Stimulated activated CD8-positive, alpha-beta memory T cell treated with anti-CD3 and anti-CD28 coated beads, Interleukin-4, amount 100 ng/mL, for 24 hours (primary cell): ENCODE measurements around the gene NLRC3.
"Not testable (repeated sequence)": the region's sequence is repeated elsewhere in the genome, so short reads cannot be mapped to it uniquely, and the experiment has no call there.

Experiments used
- DNase-seq: peaks from one replicate; pipeline ENCODE4 v3.0.0-alpha.2; 2020; ENCODE audit warnings: low read depth

NLRC3 gene, protein sequence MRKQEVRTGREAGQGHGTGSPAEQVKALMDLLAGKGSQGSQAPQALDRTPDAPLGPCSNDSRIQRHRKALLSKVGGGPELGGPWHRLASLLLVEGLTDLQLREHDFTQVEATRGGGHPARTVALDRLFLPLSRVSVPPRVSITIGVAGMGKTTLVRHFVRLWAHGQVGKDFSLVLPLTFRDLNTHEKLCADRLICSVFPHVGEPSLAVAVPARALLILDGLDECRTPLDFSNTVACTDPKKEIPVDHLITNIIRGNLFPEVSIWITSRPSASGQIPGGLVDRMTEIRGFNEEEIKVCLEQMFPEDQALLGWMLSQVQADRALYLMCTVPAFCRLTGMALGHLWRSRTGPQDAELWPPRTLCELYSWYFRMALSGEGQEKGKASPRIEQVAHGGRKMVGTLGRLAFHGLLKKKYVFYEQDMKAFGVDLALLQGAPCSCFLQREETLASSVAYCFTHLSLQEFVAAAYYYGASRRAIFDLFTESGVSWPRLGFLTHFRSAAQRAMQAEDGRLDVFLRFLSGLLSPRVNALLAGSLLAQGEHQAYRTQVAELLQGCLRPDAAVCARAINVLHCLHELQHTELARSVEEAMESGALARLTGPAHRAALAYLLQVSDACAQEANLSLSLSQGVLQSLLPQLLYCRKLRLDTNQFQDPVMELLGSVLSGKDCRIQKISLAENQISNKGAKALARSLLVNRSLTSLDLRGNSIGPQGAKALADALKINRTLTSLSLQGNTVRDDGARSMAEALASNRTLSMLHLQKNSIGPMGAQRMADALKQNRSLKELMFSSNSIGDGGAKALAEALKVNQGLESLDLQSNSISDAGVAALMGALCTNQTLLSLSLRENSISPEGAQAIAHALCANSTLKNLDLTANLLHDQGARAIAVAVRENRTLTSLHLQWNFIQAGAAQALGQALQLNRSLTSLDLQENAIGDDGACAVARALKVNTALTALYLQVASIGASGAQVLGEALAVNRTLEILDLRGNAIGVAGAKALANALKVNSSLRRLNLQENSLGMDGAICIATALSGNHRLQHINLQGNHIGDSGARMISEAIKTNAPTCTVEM

DNA sequence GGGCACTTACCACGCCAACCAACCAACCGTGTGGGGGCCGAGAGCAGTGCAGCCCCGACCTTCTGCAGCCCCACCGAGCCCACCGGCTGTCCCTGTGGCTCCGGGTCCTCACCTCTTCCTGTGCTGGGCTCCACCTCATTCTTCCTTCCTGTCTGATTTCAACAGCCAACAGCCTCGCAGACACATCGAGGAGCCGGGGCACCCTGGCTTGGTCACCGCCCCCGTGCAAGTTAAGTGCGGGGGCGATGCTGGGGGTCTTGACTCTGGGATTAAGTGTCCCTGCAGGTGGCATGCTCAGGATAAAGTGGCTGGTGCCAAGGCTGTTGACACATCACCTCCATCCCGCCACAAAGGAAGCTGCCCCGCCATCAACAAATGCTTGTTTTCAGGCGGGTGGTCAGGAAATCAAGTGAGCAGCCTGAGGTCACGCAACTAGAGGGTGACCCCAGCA lies at the start of gene NLRC3:
Gene NLRC3, minus strand, starts transcription at position 102 of the 451 bp plus-strand sequence. CDS start 12,367 bp downstream, outside the sequence.
- DNase-seq = peak; percentile 24

DNA sequence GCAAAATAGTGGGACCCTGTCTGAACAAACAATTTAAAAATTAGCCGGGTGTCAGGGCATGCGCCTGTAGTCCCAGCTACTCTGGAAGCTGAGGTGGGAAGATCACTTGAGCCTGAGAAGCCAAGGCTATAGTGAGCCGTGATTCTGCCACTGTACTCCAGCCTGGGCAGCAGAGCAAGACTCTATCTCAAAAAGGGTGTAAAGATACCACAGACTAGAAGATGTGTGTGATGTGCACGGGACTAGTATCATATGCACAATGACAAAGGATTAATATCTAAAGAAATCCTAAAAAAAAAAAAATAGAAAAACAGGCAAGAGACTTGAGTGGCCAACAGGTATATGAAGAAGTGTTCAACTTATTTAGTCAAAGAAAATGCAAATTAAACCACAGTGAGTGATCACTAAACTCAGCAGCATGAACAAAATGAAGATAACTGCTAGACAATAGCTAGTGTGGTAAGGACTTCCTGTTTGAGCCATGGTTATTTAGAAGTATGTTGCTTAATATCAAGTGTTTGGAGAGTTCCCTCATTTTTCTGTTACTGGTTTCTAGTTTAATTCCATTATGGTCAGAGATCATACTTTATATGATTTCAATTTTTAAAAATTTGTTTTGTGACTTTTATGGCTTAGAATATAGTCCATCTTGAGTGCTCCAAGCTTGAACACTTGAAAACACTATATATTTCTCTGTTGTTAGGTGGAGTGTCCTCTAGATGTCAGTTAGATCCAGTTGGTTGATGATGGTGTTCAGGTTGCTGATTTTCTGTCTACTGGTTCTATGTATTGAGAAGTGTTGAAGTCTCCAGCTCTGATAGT lies 48.9 kb upstream of the NLRC3 start:
- no peak for DNase-seq

DNA sequence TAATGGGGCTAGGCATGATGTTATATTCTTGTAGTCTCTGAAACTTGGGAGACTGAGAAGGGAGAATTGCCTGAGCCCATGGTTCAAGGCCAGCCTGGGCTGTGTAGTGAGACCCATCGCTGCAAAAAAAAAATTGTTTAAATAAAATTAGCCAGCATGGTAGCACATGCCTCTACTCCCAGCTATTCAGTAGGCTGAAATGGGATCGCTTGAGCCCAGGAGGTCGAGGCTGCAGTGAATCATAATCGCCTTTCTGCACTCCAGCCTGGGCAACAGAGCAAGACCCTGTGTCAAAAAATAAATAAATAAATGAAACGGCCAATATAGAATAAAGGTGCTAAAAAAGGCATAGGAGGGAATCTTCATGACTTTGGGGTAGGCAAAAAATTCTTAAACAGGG lies 48.1 kb upstream of the NLRC3 start:
- no peak for DNase-seq

DNA sequence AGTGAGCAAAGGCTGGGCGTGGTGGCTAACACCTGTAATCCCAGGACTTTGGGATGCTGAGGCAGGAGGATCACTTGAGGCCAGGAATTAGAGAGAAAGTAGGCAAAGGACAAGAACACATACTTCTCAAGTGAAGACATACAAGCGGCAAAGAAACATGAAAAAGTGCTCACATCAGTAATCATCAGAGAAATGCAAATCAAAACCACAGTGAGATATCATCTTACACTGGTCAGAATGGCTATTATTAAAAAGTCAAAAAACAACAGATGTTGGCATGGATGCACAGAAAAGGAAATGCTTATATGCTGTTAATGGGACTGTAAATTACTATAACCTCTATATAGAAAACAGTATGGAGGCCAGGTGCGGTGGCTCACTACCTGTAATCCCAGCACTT lies 46.4 kb upstream of the NLRC3 start:
- DNase-seq = no peak

DNA sequence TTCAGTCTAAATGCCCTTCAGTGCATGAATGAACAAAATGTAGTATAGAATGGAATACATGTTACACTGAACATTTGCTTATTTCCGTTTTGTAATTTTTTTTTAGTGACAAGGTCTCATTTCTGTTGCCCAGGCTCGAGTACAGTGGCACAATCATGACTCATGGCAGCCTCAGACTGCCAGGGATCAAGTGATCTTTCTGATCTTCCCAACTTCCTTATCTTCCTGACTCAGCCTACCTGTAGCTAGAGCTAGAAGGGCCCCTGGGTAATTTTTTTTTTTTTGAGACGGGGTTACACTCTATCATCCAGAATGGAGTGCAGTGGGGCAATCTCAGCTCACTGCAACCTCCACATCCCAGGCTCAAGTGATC lies 41.6 kb upstream of the NLRC3 start:
- DNase-seq = no peak

DNA sequence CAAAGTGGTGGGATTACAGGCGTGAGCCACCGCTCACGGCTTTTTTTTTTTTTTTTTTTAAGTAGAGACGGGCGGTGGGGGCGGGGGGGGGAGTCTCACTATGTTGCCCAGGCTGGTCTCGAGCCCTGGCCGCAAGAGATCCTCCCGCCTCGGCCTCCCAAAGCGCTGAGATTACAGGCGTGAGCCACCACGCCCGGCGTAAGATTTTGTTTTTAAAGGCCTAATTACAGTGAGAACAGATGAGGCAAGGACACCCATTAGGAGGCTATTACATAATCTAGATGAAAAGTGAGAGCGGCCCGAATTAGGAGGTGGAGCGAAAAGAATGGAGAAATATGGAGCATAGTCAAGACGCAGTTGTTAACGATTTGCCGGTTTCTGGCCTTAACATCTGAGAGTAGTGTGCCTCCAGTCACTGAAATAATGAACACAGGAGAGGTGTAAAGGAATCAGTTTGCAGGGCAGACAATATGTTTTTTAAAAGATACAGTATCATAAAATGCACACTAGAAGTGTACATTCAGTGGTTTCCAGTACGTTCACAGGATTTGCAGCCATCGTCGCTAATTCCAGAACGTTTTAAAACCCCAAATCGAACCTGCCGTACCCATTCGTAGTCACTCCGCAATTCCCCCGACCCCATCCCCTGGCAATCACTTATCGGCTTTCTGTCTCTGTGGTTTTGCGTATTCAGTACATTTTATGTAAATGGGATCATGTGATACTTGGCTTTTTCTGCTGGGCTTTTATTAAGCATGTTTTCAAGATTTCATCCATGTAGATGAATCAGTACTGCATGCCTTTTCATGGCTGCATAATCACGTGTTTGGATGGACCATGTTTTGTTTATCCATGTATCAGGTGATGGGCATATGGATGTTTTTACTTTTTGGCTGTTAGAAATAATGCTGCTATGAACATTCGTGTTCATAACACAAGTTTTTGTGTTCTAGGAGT lies 35.6 kb upstream of the NLRC3 start:
- no peak for DNase-seq

DNA sequence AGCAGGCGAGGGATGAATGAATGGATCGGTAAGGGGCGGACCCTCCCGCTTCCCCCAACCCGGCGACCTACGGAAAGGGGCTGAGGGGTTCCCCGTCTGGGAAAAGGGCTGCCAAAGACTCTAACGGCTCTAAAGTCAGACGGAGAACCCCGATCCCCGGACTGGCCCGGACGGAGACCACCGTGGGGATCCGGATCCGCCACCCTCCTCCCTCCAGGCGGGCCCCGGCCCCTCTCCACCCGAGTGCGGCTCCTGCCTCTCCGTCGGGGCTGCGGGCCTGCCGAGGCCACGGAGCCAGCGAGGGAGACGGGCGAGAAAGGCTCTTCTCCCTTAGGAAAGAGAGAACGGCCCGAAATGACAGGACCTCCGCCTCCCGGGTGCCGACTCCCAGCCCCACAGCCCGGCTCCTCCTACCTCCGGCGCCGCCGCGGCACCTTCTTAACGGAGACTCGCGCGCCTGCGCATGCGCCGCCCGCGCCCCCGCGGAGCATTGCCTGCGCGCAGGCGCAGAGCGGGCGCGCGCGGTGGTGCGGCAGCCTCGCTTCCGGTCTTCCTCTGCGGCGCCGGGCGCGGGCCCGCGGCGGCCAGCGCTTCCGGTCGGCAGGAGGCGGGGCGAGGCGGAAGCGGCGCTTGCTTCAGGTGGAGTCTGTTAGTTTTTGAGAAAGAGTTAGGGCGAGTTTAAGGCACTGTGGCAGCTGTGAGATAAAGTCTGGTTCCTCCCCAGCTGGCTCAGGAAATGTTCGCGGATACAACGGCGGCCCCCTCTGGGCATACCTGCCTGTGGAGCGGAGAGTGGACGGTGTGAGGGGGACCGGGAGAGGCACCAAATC lies 34.2 kb upstream of the NLRC3 start, which contains the start of gene SLX4:
Gene SLX4, minus strand, starts transcription at position 461 of the 830 bp plus-strand sequence. CDS start 2,642 bp downstream, outside the sequence.
- DNase-seq = peak; percentile 85

DNA sequence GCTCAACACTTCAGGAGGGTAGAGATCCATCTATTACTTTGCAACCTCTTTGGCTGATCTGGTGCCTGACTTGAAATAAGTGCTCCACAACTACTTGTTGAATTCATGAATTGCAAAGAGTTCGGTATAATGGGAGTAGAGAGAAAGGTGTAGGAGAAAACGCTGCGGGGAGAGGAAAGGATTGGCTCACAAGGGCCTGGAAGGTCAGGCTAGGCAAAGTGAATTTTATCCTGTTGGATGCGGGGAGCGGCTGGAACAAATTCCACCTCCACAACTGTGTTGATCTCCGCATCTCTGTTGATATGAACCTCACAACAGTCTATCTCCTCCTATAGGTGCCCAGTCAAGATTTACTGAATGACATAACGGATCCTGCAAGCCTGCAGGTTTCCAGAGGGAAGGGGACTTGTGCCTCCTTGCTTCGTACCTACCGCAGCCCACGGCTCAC lies 33.5 kb upstream of the NLRC3 start:
- no peak for DNase-seq

DNA sequence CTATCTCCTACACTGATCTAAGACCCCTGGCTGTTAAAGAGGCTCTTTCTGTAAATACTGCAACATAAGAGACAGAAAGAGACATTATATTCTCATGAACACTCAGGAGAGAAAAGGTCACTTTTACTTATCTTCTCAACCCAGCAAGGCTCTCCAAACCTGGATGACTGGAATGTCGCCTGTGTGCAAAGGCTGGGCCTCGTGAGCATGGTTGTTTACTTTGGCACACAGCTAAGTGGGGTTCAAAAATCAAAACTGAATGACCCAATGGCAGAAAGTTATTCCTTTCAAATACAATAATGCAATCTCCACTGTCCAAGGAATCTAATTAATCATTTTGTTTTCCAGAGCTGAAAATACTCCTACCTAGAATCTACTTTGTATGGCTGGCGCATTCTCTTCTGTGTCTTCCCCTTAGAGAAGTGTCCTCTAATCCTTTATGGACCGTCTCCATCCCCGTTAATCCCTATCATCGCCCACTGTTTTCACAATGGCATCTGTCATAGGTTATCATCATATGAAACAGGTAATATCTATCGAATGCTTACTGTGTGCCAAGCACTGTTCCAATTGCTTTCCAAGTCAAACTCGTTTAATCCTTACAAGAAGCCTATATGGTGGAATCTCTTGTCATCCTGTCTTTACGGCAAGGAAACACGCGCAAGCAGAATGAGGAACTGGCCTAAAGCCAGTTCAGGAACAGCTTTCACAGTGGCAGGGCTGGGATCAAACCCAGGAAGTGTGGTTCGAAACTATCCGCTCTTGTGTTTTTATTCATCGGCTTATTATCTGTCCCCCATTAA lies 32.9 kb upstream of the NLRC3 start:
- DNase-seq = no peak

DNA sequence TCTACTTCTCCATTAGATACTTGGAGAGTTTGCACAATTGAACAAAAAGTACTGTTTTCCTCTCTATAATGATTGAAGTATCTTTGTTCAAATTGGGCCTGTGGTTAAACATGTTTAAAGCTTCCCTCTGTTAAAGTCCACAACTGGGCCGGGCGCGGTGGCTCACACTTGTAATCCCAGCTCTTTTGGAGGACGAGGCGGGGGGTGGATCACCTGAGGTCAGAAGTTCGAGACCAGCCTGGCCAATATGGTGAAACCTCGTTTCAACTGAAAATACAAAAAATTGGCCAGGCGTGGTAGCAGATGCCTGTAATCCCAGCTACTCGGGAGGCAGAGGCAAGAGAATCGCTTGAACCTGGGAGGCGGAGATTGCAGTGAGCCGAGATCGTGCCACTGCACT lies 31.8 kb upstream of the NLRC3 start:
- not testable (repeated sequence) for DNase-seq

DNA sequence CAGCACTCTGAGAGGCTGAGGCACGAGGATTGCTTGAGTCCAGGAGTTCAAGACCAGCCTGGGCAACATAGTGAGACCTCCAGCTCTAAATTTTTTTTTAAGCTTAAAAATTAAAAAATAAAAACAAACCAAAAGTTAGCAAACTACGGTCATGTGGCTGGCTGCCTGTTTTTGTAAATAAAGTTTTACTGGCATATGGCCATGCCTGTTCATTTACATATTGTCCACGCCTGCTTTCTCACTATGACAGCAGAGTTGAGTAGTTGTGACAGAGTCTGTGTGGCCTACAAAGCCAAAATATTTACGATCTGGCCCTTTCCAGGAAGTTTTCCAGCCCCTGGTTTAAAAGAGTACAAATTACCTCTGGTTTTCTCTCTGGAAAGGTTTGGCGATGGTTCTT lies 30.9 kb upstream of the NLRC3 start:
- no peak for DNase-seq

DNA sequence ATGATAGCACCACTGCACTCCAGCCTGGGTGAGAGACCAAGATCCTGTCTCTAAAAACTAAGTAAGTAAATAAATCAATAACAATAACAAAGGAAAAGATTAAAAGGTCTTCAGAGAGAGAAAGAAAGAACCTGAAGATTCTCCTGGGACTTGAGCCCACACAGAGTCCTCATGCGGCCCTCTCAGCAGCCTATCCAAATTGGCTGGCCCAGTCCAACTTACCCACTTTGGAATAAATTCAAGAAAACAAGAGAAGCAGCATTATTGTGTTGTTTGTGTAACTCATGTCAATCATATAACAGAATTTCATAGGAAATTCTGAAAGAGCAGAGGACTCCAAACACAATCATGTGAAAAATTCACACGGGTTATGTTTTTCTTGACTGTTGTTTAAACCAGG lies 30.4 kb upstream of the NLRC3 start:
- DNase-seq = no peak

DNA sequence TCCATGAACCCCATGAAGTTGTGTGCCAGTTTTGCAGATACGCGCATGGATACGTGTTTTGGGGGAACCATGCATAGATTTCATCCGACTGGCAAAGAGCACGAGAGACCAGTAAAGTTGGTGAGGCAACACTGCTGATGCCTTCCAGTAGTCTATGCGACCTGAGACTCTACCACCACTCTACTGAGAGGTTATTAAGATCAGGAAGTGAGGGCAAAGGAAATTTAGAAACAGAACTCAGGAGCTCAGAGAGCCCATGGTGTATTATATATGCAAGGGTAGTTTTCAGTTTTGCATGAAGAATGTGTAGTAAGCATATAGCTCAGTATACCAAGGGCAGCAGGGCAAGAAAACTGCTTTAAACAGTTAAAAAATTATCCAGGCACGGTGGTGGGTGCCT lies 30.0 kb upstream of the NLRC3 start:
- no peak for DNase-seq

DNA sequence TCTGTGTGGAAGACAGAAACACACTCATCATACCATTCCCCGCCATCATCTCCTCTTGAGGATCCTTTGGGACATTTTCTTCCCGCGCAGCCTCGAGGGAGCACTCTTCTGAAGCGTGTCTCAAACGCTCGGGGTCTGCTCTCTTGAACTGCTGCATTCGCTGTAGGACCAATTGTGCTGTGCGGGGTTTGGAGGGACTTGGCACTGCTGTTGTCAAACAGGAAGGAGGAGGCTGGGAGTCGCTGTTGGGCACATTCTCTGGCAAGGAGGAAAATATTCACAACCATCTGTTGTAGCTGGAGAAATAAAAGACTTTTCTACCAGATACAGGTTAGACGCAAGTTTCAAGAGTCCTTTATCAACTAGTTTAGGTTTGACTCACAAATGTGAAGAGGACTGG lies 29.2 kb upstream of the NLRC3 start:
- no peak for DNase-seq

DNA sequence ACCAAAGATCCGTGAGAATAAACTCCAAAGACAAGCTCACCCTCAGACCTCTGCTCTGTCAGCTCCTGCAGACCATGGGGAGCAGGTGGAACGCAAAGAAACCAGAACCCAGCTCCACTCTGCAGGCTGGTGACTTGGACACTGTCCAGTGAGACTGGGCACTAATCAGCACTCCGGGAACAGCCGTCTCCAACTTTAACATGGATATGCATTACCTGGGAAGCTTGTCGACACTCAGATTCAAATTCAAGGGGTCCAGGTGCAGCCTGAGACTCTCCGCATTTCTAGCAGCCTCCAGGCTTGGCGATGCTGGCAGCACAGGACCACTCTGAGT lies 25.1 kb upstream of the NLRC3 start:
- DNase-seq = no peak

DNA sequence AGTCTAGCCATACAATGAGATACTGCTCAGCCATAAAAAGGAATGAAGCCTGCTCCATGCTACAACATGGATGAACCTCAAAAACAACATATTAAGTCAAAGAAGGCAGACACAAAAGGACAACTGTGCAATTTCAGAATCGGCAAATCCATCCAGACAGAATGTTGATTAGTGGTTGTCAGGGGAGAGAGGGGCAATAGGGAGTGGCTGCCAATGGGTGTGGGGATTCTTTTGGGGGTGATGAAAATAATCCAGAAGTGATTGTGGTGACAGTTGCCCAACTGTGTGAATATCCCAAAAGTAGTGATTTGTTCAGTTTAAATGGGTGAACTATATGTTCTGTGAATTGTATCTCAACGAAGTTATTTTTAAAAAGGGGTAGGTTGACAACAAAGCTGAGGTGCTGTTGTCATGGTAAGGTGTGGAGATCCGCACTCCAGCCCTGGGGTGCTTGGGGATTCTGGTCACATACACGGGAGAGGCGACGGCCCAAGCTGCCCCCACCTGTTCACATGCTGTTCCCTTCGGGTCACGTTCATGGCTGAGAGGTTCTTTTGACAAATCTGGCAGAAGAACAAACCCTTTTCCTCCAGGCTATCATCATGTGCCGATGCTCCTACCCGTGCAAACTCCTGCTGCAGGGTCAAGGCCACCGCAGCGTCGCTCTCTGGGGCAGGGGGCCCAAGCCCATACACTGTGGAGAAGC lies 24.6 kb upstream of the NLRC3 start:
- no peak for DNase-seq

DNA sequence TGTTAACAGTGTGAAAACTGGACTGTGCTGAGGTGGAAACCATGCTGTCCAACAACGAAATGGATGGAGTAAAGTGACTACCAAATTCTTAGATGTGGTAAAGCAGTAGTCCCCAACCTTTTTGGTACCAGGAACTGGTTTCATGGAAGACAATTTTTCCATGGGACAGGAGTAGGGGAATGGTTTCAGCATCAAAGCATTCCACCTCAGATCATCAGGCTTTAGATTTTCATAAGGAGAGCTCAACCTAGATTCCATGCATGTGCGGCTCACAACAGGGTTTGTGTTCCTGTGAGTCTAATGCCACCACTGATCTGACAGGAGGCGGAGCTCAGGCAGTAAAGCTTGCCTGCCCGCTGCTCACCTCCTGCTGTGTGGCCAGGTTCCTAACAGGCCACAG lies 22.7 kb upstream of the NLRC3 start:
- DNase-seq = no peak

DNA sequence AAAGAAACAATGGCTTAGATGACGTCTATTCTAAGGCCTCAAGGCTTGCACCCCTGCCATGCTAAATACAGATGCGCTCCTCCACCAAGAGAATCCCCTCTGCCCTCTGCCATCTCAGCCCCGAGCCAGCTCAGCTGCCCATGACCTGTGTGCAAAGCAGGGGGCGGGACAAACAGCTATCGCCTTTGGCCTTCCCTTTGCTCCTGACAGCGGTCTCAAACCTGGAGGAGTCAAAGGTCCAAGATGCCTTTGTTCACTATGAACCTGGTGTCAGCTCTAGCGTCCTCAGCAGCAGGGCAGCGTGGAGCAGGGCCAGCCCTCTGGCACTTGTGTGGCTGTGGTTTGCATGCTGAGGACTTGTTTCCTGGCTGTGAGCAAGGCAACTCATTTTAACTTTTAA lies 21.9 kb upstream of the NLRC3 start:
- no peak for DNase-seq
